GM06990 (cell line): ENCODE data around the gene SPIN3.

Experiments used
- DNase-seq: peaks from one replicate; pipeline ENCODE4 v3.0.0-alpha.2; 2011; ENCODE audit not compliant: insufficient read length; ENCODE audit errors: extremely low read depth
- H3K27me3 ChIP-seq: replicated peaks from 2 replicates; pipeline ENCODE4 v1.6.0; 2011; ENCODE audit warnings: low read length; ENCODE audit not compliant: control insufficient read depth, insufficient read depth
- H3K36me3 ChIP-seq: 2 replicates; pipeline ENCODE4 v1.5.1; 2011; ENCODE audit warnings: low read length; ENCODE audit not compliant: control insufficient read depth, insufficient read depth
- H3K4me3 ChIP-seq: replicated peaks from 2 replicates; pipeline ENCODE4 v1.5.1; 2011; ENCODE audit warnings: low read depth, mild to moderate bottlenecking, control low read depth, low read length
- TF ChIP-seq, protein P1 (sequence below): IDR thresholded peaks from 2 replicates; pipeline ENCODE4 v1.5.1; 2011; ENCODE audit warnings: low read length, control low read depth, mild to moderate bottlenecking, inconsistent platforms; ENCODE audit not compliant: insufficient read depth, poor library complexity, severe bottlenecking

SPIN3 gene

DNA sequence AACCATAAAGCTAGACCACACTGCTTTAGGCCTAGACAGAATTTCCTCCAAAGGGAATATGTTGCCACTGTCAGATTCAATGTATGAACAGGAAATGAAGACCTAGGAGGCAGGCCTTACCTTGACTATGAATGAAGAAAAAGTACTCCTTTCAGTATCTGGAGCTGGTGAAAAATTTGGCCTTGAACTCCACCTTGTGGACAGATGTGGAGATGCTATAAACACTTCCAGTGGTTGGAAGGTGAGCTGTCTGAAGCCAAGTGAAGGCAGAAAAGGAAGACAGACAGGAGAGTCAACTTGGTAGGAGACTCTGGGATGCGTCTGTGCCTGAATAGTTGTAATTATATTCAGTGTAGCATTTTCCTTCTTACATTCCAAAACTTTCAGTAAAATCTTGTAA lies 17.2 kb downstream of the SPIN3 start:
- TF ChIP-seq, protein P1, sequence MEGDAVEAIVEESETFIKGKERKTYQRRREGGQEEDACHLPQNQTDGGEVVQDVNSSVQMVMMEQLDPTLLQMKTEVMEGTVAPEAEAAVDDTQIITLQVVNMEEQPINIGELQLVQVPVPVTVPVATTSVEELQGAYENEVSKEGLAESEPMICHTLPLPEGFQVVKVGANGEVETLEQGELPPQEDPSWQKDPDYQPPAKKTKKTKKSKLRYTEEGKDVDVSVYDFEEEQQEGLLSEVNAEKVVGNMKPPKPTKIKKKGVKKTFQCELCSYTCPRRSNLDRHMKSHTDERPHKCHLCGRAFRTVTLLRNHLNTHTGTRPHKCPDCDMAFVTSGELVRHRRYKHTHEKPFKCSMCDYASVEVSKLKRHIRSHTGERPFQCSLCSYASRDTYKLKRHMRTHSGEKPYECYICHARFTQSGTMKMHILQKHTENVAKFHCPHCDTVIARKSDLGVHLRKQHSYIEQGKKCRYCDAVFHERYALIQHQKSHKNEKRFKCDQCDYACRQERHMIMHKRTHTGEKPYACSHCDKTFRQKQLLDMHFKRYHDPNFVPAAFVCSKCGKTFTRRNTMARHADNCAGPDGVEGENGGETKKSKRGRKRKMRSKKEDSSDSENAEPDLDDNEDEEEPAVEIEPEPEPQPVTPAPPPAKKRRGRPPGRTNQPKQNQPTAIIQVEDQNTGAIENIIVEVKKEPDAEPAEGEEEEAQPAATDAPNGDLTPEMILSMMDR = peak; percentile 64
- DNase-seq = no peak
- H3K4me3 ChIP-seq = no peak overlapping the region
- no peaks in the 10 kb centered on the region for H3K36me3 ChIP-seq
- H3K27me3 ChIP-seq = no peaks in the 10 kb centered on the region

DNA sequence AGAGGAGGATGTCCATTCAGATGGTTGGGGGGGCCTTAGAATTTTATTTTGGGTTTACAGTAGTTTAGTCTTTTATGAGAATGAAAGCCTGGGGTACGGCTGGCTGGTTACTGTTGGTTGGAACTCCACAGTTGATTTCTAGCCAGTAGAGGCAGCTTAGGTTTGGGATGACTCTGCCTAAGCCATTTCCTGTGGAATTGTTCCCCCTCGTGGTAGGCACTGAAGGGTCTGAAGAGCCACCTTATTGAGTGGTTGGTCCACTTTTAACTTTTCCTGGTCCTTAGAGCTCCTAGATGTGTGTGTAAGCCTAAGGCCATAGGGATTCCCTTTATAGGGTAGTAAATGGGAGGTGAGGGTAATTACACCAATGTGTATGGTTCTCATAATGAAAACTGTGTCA lies 19.7 kb downstream of the SPIN3 start:
- Histone ChIP-seq H3K4me3 (no peak overlapping the region), H3K27me3 (no peaks in the 10 kb centered on the region), H3K36me3 (no peaks in the 10 kb centered on the region)
- TF ChIP-seq, protein P1 = no peak
- no peak for DNase-seq

DNA sequence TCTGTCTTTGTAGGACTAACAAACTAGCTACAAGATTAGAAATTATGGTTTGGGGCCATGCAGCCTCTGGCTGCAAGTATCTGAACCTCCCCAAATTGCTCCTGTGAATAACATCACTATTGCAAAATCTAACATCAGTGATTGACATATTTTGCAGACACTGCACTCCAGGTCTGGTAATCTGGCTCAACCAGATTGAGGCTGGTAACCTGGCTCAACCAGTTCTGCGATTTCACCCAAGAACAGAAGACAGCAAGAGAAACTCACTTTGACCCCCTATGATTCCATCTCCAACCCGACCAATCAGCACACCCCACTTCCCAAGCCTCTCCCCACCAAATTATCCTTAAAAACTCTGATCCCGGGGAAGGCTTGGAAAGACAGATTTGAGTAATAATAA lies 20.9 kb downstream of the SPIN3 start:
- Histone ChIP-seq H3K4me3 (no peak overlapping the region), H3K27me3 (no peaks in the 10 kb centered on the region), H3K36me3 (no peaks in the 10 kb centered on the region)
- DNase-seq = no peak
- TF ChIP-seq, protein P1 = no peak

DNA sequence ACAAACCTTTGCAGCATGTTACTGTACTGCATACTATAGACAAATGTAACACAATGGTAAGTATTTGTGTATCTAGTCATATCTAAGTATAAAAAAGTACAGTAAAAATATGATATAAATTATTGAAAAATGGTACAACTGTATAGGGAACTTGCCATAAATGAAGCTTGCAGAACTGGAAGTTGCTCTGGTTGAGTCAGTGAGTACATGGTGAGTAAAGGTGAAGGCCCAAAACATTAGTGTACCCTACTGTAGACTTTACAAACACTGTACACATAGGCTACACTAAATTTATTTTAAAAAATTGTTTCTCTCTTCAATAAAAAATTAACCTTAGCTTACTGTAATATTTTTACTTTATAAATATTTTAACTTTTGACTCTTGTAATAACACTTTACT lies 25.8 kb downstream of the SPIN3 start:
- TF ChIP-seq, protein P1 = no peak
- DNase-seq = no peak
- Histone ChIP-seq H3K4me3 (no peak overlapping the region), H3K36me3 (no peaks in the 10 kb centered on the region), H3K27me3 (no peaks in the 10 kb centered on the region)

DNA sequence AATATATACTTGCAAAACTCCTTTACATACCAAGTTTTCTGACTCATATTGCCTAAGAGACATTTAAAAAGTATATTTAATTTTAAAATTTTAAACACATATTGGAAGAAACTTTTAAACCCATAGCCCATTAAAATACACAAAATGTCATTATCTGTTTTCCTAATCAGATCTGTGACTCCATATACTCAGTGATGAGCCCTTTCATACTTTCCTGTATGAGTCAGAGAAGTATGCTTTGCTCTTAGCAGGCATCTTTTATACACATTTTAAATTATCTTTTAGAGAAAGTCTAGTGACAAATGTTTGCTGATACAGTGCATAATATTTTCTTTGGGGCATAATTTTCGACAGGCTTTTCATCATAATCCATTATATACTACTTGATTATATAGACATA lies 26.4 kb downstream of the SPIN3 start:
- TF ChIP-seq, protein P1 = no peak
- Histone ChIP-seq H3K36me3 (no peaks in the 10 kb centered on the region), H3K4me3 (no peak overlapping the region), H3K27me3 (no peaks in the 10 kb centered on the region)
- DNase-seq = no peak

DNA sequence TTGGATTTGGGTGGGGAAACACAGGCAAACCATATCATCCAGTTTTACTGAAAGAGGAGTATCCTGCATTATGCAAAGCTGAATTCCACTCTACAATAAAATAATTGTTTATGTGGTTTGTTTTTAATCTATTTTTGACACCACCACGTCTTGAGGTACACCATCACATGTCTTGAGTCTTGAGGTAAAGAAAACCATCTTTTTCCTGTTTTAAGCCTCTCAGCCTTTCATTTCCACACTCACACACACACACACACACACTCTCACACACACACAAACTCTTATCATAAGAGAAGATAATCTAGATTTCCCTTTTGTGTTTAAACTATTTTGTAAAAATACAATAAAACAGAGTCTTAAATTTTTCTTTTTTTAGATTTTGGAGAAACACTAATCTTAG lies 32.0 kb downstream of the SPIN3 start:
- no peak for DNase-seq
- Histone ChIP-seq H3K4me3 (no peak overlapping the region), H3K27me3 (no peaks in the 10 kb centered on the region), H3K36me3 (no peaks in the 10 kb centered on the region)
- TF ChIP-seq, protein P1 = no peak
